BLaER1 (cell line): ENCODE results near the gene COMMD4.
A peak's percentile ranks its signal among the peaks of the same experiment; 100 is the strongest.
"Not testable (repeated sequence)": the region's sequence is repeated elsewhere in the genome, so short reads cannot be mapped to it uniquely, and the experiment has no call there.

ENCODE experiments used
- H3K27ac ChIP-seq: shearing (Covaris generic); formaldehyde crosslinking; 2 replicates; pipeline ENCODE4 v1.8.1; 2022
- H3K27me3 ChIP-seq: shearing (Covaris generic); formaldehyde crosslinking; 2 replicates; pipeline ENCODE4 v1.8.1; 2022
- H3K36me3 ChIP-seq: shearing (Covaris generic); formaldehyde crosslinking; 2 replicates; pipeline ENCODE4 v1.8.1; 2022
- H3K4me1 ChIP-seq: shearing (Covaris generic); formaldehyde crosslinking; 2 replicates; pipeline ENCODE4 v1.8.1; 2022
- H3K4me2 ChIP-seq: shearing (Covaris generic); formaldehyde crosslinking; 2 replicates; pipeline ENCODE4 v1.8.1; 2022
- H3K4me3 ChIP-seq: shearing (Covaris generic); formaldehyde crosslinking; 2 replicates; pipeline ENCODE4 v1.8.1; 2022
- H3K9ac ChIP-seq: shearing (Covaris generic); formaldehyde crosslinking; 2 replicates; pipeline ENCODE4 v1.8.1; 2022
- H3K9me3 ChIP-seq: shearing (Covaris generic); formaldehyde crosslinking; 2 replicates; pipeline ENCODE4 v1.8.1; 2022
- H4K20me1 ChIP-seq: shearing (Covaris generic); formaldehyde crosslinking; 2 replicates; pipeline ENCODE4 v1.8.1; 2022
- Cebpa-rat ChIP-seq: shearing (Covaris generic); IDR thresholded peaks from 2 replicates; pipeline ENCODE4 v1.8.1; 2022

COMMD4 gene

DNA sequence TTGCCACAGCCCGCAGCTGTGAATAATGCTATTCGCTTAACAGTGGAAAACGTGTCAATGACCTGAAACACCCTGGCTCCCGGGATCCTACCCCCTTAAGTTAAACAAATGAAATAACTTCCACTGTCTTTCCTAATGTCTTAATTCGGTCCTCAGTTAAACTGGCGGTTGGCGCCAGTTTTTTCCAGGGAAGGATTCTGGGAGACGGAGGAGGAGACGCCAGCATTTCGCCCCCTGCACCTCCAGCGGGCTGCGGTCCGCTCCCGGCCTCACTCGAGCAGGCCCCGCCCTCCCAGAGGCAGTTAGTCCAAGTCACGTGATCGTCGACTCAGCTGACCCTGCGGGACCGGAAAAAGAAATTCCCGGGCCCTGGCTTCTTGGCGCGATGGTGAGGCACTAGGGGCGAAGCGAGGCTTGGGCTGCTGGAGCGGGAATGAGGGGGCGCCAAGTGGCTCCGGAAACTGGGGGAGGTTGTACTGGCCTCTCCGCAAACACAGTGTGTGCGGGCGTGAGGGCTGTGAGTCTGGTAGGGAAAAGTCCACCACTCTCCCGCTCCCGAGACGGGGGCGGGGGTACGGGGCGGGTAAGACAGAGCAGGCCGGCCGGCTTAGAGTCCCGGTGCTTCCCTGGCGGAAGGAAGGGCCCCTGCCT lies at the start of gene COMMD4:
Gene COMMD4, plus strand, starts transcription at position 359 of the 651 bp plus-strand sequence. Its CDS starts 27 bp downstream, at position 386.
- TF ChIP-seq Cebpa-rat: no peak

DNA sequence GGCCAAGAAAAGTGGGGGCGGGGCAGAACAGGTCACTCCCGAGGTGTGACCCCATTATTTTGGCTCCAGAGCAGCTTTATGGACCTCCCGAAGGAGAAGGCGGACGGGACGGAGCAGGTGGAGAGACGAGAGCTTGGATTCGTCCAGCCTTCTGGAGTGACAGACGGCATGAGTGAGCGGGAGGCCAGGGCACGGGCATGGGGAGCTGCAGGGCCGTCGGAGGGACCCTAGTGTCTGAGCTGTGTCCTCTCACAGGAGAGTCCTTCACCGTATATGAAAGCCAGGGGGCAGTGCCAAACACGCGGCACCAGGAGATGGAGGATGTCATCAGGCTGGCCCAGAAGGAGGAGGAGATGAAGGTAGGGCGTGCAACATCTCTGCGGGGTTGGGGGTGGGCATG lies 42.2 kb upstream of the COMMD4 start:
- H3K27ac ChIP-seq, H4K20me1 ChIP-seq, H3K27me3 ChIP-seq, H3K4me2 ChIP-seq, H3K36me3 ChIP-seq, H3K9ac ChIP-seq, H3K4me3 ChIP-seq, H3K4me1 ChIP-seq, H3K9me3 ChIP-seq: not testable (repeated sequence)

More for the DNA sequence above, at the start of gene COMMD4:
- H4K20me1 ChIP-seq: no peaks in the 10 kb centered on the region
- H3K4me1 ChIP-seq: peaks cover 22% of the 10 kb centered on the region
- no peaks in the 10 kb centered on the region for H3K9me3 ChIP-seq
- H3K4me2 ChIP-seq: peak within 1 kb of the TSS; percentile 97
- peak within 1 kb of the TSS; percentile 86 for H3K9ac ChIP-seq
- H3K4me3 ChIP-seq: peak within 1 kb of the TSS; percentile 83
- H3K36me3 ChIP-seq: peaks cover 26% of the 10 kb centered on the region
- H3K27me3 ChIP-seq: no peaks in the 10 kb centered on the region
- peak within 1 kb of the TSS; percentile 82 for H3K27ac ChIP-seq

- H4K20me1 ChIP-seq, H3K27me3 ChIP-seq, H3K36me3 ChIP-seq, H3K4me1 ChIP-seq, H3K27ac ChIP-seq, H3K9ac ChIP-seq, H3K4me2 ChIP-seq, H3K4me3 ChIP-seq, H3K9me3 ChIP-seq: not testable (repeated sequence)
Measured at GRCh38 chr15:75298541-75299310, 37.1 kb upstream of the COMMD4 start.

- H3K4me3 ChIP-seq, H3K4me2 ChIP-seq: not testable (repeated sequence)
Measured at GRCh38 chr15:75299311-75299688, 36.6 kb upstream of the COMMD4 start.

DNA sequence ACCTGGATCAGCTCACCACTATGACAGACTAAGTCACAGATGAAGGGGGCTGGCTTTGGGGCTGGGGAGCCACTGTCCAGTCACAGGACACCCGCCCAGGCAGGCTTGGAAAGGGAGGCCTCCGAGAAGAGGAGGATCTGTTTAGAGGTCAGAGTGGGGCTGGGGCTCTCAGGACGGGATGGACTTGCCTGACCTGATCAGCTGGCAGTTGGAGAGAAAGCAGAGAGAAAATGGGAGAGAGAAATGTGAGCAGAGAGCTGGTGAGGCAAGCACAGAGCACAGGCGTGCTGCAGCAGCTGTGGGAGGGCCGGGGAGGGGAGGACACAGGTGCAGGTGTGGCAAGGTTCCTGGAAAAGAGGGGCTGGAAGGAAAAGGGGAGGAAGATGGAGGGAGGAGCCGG lies 35.8 kb upstream of the COMMD4 start:
- not testable (repeated sequence) for H3K4me3 ChIP-seq, H3K4me2 ChIP-seq

More at GRCh38 chr15:75299311-75299688, 36.6 kb upstream of the COMMD4 start:
- H3K27ac ChIP-seq, H3K9ac ChIP-seq, H3K4me1 ChIP-seq, H3K27me3 ChIP-seq, H4K20me1 ChIP-seq, H3K9me3 ChIP-seq, H3K36me3 ChIP-seq: not testable (repeated sequence)

GRCh38 chr15:75302318-75302717 lies 33.5 kb upstream of the COMMD4 start:
- H3K9ac ChIP-seq: no peak overlapping the region
- no peak overlapping the region for H3K27ac ChIP-seq
- no peak for TF ChIP-seq Cebpa-rat
- H3K36me3 ChIP-seq: no peaks in the 10 kb centered on the region
- no peaks in the 10 kb centered on the region for H3K9me3 ChIP-seq
- no peak overlapping the region for H3K4me2 ChIP-seq
- H3K4me1 ChIP-seq: no peaks in the 10 kb centered on the region
- H3K4me3 ChIP-seq: no peak overlapping the region
- H3K27me3 ChIP-seq: no peaks in the 10 kb centered on the region
- no peaks in the 10 kb centered on the region for H4K20me1 ChIP-seq

More for the DNA sequence above, 35.8 kb upstream of the COMMD4 start:
- H4K20me1 ChIP-seq, H3K27me3 ChIP-seq, H3K9ac ChIP-seq, H3K9me3 ChIP-seq, H3K36me3 ChIP-seq, H3K27ac ChIP-seq, H3K4me1 ChIP-seq: not testable (repeated sequence)

GRCh38 chr15:75302753-75303152 lies 33.1 kb upstream of the COMMD4 start:
- H3K27ac ChIP-seq, H3K9me3 ChIP-seq, H3K9ac ChIP-seq, H3K36me3 ChIP-seq, H3K4me2 ChIP-seq, H3K27me3 ChIP-seq, H4K20me1 ChIP-seq, H3K4me3 ChIP-seq, H3K4me1 ChIP-seq: not testable (repeated sequence)

- Histone ChIP-seq H4K20me1 (no peaks in the 10 kb centered on the region), H3K9me3 (no peaks in the 10 kb centered on the region), H3K36me3 (no peaks in the 10 kb centered on the region), H3K4me1 (no peaks in the 10 kb centered on the region), H3K27me3 (no peaks in the 10 kb centered on the region), H3K27ac (no peak overlapping the region), H3K4me3 (no peak overlapping the region), H3K4me2 (no peak overlapping the region), H3K9ac (no peak overlapping the region)
- no peak for TF ChIP-seq Cebpa-rat
Measured at GRCh38 chr15:75306188-75306587, 29.7 kb upstream of the COMMD4 start.

GRCh38 chr15:75307778-75308390 lies 28.0 kb upstream of the COMMD4 start:
- no peaks in the 10 kb centered on the region for H3K27me3 ChIP-seq
- TF ChIP-seq Cebpa-rat: no peak
- no peak overlapping the region for H3K9ac ChIP-seq
- H3K4me2 ChIP-seq: no peak overlapping the region
- no peaks in the 10 kb centered on the region for H3K9me3 ChIP-seq
- peaks cover 2% of the 10 kb centered on the region for H3K4me1 ChIP-seq
- H3K36me3 ChIP-seq: no peaks in the 10 kb centered on the region
- no peak overlapping the region for H3K27ac ChIP-seq
- H4K20me1 ChIP-seq: no peaks in the 10 kb centered on the region
- no peak overlapping the region for H3K4me3 ChIP-seq

DNA sequence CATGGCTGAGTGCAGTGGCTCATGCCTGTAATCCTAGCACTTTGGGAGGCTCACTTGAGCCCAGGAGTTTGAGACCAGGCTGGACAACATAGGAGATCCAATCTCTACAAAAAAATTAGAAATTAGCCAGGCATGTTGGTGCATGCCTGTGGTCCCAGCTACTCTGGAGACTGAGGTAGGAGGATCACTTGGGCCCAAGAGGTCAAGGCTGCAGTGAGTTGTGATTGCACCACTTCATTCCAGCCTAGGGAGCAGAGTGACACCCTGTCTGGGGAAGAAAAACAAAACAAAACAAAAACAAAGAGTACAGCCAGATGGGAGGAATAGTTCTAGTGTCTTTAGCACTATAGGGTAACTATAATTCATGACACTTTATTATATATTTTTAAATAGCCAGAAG lies 26.2 kb upstream of the COMMD4 start:
- H3K9ac ChIP-seq: no peak overlapping the region
- no peak overlapping the region for H3K4me3 ChIP-seq
- no peaks in the 10 kb centered on the region for H3K9me3 ChIP-seq
- TF ChIP-seq Cebpa-rat: no peak
- H3K4me1 ChIP-seq: peaks cover 12% of the 10 kb centered on the region
- no peak overlapping the region for H3K4me2 ChIP-seq
- H4K20me1 ChIP-seq: no peaks in the 10 kb centered on the region
- H3K27me3 ChIP-seq: no peaks in the 10 kb centered on the region
- H3K27ac ChIP-seq: no peak overlapping the region
- no peaks in the 10 kb centered on the region for H3K36me3 ChIP-seq

- H3K27ac ChIP-seq, H3K4me3 ChIP-seq, H3K9me3 ChIP-seq, H3K9ac ChIP-seq, H3K27me3 ChIP-seq, H4K20me1 ChIP-seq, H3K36me3 ChIP-seq: not testable (repeated sequence)
- 0 out of 2 replicates have a peak overlapping the region, but pooled peaks have one; percentile 48 for H3K4me2 ChIP-seq
- H3K4me1 ChIP-seq: peaks cover 12% of the 10 kb centered on the region
Measured at GRCh38 chr15:75312548-75312947, 23.3 kb upstream of the COMMD4 start.
